HG03135 (cell line): ENCODE data around the gene TIMP2.

Experiments used
- ATAC-seq: cut with Tn5 transposase; IDR thresholded peaks from one replicate; pipeline ENCODE4 v1.9.1; 2021; ENCODE audit warnings: mild to moderate bottlenecking, moderate library complexity; ENCODE audit not compliant: unreplicated experiment

Gene TIMP2

DNA sequence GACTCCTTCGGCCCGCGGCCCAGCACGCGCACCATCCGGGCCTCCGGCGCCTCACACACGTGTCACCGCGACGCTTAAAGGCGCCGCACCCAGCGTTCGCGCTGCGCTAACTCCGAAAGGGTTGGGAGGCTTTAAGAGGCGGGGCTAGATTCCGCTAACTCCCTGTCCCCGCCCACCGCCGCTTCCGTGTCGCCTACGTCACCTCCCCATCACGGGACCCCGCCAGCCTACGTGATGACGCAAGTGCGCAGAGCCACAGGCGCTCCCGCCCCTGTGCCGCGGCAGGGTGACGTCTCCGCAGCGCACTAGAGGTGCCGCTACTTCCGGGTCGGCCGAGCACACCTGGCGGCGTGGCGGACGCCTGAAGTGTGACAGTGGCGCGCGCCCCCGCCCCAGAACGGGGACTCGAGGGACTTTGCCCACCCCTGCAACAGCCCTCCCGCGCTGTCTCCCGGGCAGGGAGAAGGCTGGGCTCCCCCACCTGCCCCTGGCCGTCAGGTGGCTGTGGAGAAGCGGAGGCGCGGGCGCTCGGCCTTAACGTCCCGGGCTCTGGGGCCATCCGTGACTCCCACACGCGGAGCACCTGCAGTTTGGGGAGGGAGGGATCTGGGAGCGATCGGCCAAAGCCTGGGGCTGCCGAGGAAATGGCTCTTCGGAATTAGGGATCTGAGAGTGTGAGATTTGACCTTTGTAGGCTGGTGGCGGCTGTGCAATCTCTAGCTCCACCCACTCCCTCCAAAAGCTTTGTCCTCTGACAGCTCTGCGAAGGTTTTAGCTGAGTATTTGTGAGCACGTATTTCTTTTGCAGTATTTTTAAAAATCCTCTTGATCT is 84.2 kb downstream of the TIMP2 start, which contains the start of gene USP36:
USP36 (minus strand) TSS at position 35 of the 832 bp plus-strand sequence. CDS start 4,451 bp downstream, outside the sequence.
- peak; percentile 82 for ATAC-seq

DNA sequence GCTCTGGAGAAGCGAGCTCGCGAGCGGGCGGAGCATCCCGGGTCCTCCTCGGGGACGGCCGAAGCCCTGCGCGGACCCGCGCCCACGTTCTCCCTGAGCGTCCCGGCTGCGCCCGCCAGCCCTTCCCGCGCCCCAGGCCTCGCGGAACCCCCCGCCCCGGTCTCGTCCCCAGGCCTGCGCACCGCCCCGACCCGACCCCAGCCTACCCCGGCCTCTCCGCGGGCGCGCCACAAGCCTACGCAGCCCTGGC is 84.7 kb downstream of the TIMP2 start:
- no peak for ATAC-seq

DNA sequence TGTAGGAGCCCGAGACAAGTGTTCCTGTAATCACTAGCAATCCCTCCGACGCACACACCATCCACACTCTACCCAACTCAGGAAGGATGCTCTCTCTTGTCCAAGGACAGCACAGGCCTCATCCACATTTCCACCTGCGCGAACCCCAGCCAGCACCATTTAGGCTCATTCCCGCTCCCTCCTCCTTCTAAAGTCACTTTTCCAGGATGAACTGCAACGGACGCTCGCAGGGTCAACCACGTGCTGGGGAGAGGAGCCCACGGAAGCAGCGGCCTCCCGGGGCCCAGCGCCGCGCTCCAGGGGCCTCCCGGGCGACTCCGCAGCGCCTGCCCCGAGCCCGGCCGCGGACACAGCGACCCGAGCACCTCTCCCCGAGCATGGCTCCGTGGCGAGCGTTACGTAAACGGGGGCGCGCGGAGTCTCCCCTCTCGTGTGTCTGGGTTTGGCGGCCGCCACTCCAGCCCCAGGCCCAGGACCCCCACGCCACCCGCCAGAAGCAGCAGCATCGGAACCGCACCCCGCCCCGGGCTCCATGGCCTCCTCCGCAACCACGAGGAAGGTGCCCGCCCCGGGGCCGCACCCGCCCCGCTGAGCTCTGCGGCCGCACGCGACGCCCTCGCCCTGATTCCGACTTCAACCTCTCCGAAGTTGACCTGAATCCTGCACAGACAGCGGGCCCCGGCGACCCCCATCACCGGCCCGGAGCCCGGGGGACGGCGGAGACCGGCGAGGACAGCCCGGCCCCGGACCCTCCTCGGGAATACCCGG is 85.2 kb downstream of the TIMP2 start:
- peak; percentile 26 for ATAC-seq

DNA sequence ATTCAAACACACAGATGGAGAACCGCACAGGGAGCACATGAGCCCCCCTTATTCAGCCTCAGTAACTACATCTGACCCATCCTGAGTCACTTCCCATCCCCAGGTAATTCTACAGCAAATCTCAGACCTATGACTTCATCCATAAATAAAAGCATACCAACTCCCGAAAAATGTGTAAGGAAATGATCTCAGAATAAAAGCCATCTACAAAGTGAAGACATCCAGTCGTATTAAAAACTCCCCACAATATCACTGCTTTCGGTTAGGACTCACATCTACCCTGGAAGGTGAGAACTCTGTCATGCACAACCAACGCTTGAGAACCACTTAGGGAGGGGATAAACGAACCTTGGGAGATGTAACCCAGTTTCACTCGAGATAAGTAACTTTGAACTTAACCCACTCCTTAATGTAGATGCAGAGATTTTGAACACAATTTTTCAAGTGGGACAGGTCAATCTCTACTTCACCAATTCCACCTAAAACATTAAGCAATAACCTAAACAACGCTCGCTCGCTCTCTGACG is 85.9 kb downstream of the TIMP2 start:
- no peak for ATAC-seq

DNA sequence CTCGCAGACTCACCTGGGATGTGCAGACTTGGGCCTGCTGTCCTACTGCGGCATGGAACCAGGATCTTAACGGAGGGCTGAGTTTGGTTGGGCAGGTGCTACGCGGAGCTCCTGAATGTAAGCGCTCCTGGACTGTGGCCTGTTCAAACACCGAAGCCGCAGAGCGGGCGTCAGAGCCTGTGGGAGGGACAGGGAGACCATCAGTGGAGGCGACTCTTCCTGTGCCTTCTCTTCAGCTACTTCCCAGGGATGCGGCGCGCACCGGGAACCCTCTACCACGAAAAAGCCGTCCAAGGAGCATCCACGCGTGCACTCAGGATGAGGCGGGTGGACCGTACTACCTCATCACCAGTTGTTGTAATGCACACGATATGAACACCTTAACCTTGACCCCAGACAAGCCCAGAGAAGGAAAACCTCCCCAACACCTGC is 86.6 kb downstream of the TIMP2 start:
- ATAC-seq, result no peak

DNA sequence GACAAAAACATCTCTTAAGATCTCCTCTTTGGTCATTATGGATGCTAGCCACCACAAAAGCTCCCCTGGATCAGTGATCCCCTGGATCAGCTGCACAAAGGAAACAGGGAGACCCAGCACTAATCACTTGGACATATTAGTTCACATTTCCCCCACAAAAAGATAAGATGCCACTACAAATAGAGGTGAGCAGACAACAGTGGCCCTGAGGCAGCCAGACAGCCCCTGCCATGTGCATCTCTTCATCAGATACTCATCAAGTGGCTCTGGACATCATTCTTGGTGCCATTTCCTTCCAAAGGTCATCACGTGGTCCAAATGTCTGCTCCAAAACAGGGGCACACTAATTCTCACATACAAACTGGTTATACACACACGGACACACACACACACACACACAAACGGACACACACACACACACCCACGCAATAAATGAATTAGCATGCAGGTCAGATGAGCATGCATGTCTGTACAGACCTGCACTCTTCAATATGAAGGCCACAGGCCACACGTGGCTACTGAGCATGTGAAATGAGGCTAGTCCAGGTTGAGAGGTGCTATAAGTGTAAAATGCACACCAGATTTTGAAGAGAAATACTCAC is 88.7 kb downstream of the TIMP2 start:
- ATAC-seq, result no peak

DNA sequence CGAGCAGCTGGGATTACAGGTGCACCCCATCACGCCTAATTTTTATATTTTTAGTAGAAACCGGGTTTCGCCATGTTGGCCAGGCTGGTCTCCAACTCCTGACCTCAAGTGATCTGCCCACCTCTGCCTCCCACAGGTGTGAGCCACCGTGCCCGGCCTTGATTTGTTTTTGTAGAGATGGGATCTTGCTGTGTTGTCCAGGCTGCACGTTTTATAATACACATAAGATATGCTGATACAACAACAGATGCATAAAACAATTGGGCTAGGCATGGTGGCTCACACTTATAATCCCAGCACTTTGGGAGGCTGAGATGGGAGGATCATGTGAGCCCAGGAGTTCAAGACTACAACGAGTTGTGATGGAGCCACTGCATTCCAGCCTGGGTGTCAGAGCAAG is 90.6 kb downstream of the TIMP2 start:
- no peak for ATAC-seq

DNA sequence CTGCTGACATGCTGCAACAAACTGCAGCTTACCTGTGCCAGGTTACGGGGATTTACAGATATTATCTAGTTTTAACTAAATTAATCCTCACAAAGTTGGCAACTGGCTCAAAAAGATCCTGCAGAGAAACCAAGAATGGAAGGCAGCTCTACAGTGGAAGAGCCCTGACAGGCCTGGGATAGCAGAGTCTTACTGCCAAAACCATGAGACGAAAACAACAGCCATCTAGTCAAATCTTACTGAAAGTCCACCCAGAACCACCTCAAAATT is 92.7 kb downstream of the TIMP2 start:
- no peak for ATAC-seq

DNA sequence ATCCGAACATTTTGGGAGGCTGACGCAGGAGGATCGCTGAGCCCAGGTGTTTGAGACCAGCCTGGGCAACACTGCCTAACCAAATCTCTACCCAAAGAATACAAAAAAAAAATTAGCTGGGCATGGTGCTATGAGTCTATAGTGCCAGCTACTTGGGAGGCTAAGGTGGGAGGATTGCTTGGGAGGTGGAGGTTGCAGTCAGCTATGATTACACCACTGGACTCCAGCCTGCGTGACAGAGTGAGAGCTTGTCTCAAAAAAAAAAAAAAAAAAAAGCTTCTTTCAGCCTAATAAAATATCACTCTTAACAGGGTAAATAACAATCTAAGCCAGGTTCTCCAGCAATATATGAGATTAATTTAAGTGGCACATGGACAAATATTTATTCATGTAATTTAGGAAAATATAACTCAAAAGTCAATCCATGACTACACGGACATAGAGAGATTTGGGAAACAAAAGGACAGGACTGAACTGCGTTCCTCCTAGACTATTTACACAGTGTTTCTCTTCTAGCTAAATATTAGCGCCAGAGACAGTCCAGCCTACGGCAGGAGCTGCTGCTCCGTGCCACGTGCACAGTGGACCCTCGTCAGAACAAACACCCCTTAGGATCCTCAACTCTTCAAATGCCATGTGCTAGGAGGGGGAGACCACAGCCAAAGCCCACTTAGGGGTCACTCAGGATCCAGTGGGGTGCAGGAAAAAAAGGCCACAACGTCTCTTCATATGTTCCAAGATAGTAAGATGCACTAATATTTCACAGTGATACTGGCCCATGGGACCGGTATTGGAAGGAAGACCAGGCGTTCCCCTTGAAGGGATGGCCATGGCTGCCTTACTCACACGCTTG is 93.3 kb downstream of the TIMP2 start:
- ATAC-seq, result no peak

DNA sequence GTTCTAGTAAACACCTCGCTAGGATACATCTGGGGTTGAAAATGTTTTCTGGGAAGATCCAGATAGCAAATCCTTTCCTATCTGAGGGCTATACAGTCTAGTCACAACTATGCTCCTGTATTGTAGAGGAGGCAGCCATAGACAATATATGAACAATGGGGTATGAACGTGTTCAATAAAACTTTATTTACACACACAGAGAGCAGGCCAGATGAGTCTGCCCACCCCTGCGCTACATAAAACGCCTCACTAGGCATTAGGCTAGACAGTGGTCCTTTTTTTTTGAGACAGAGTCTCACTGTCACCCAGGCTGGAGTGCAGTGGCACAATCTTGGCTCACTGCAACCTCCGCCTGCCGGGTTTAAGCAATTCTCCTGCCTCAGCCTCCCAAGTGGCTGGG is 95.7 kb downstream of the TIMP2 start:
- ATAC-seq, result no peak

DNA sequence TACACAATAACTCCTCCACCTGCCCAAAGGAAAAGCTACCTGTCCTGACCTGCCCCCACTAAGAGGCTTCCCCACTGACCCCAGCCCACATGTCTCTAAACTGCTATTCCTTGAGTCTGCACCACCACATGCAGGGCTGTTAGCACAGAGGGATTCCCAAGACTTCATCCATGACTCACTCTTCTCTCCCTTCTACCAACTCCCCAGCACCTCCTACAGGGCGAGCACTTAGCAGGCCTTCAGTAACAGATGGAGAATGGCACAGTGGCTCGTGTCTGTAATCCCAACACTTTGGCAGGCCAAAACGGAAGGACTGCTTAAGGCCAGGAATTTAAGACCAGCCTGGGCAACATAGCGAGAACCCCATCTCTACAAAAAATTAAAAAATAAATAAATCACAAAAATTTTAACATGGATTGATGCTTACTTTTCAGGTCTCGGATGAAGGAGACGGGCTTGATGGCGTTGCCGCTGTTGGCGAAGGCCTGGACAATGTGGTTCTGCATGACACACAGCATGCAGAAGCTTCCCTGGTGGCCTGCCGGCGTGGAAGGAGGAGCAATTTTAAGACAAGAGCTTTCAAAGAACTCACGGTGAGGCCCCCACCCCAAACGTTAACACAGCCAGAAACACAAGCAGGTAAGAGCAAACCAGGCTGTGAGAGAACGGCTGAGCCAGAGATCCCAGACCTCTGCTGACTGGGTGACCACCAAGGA is 96.6 kb downstream of the TIMP2 start:
- no peak for ATAC-seq

DNA sequence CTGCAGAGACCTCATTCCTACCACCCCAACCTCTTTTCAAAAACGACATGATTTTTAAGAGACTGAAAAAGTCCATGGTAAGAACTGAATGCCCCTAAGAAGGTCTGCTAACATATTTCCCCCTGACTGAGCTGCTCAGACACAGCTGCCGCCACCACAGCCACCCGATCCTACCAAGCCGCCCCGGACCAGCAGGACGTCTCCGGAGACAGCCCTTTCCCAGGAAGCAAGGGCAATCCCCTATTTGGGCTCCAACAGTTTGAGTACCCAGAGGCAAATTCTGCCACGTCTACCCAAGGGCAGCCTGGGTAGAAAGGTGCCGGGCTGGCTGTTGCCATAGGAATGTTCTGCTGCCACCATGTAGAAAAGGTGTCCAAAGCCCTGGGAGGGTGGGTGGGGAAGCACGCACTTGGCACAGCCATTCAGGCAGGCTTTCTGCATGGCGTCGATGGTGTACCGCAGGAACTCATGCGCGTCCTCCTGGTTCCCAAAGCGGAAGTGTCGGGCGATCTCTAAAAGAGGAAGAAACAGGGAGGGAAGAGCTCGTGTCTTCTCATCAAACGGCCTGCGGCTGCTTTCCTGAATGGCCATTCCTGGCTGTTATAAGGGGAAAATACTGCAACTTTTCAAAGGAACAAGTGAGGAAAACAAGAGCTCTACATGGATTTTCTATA is 98.2 kb downstream of the TIMP2 start:
- ATAC-seq, result no peak

DNA sequence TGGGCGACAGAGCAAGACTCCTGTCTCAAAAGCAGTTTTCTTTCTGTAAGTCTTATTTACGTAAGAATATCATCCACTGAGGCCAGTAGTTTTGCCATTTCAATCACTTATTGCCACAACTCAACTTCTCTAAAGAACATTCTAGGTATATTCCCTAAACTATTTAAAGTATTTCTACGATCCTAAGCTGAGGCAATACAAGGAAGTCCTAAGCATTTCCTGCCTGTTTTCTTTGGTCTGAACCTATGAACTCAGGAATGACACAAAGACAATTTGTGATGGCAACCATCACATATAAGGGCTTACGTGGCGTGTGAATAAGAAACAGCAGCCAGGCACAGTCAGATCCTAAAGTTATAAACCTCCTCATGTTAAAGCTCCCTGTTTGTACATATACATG is 98.8 kb downstream of the TIMP2 start:
- no peak for ATAC-seq

DNA sequence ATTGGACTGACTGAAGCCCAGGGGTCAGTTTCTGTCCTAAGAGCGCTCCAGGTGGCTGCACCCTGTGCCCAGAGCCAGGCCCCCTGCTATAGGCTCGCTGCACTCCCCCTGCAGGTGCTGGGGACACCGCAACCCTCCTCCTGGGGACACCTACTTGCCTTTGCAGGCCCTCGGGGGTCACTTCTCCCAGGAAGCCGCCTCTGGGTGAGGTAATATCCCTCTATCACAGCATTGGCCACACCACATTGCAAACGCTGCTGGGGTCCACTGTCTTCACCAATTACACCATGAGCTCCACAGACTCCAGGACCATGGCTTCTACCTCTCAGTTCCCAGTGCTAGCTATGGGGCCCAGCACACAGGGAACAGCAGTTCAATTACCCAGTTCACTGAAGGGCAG is 99.5 kb downstream of the TIMP2 start:
- ATAC-seq, result no peak

DNA sequence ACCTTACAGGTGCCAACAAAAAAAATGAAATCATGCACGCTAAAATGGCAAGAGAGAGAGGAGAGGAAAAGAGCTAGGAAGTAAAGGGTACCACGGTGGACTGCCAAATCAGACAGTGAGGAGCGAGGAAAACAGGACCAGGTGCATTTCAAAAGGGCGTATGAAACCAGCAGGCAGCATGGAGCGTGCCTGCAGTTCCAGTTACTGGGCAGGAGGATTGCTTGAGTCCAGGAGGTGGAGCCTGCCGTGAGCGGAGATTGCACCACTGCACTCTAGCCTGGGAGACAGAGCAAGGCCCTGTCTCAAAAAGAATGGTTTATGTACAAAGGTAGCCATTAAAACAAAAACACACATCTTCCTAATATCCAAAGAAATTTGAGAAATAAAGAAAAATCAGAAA is 100.9 kb downstream of the TIMP2 start:
- ATAC-seq, result no peak

DNA sequence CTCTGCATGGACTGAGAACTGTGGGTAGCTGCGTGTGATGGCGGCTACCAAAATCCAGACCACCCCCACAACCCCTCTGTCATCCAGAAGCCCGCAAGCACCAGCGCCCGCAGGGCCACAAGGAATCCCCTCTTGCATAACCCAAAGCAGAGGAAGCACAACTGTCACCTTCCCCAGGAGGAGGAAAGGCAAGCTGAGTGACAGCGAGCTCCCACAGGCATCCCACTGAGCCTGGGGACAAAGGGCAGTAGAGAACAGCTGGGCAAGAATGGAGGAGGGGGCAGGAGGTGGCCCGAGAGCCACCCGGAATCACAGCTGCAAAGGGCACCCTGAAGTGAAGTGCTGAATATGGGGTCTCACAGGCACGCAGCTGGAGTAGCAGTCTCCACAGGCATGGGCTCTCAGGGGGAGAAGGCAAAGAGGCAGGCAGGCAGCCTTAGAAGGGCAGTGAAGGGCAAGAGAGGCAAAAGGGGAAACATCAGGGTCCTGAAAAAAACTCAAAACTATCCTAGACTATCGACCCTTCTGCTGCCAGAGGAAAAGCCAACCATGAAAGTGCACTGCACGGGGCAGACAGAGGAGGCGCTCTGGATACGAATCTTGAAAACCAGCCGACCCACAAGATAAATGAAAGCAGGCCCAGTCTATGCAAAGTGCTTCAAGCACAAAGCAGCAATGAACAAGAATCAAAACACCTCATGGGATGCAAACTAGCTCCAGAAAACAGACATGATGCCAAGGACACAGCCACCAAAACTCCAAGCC is 101.7 kb downstream of the TIMP2 start:
- ATAC-seq, result no peak

DNA sequence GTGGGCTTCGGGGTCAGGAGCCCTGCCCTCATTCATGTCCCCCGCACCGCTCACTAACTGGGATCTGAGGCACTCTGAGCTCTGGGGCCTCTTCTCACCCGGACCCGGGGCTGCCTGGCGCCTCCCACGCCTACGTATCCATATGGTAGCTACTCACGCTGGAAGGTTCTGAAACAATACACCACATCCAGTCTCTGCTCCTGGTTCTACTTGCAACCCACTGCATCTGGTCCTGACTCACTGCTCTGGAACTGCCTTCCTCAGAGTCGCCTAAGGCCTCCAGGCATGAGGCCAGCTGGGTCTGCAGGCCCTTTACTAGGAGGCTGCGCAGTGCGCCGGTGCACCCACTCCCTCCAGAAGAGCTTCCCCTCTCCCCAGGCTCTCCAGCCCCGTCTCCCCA is 102.6 kb downstream of the TIMP2 start:
- no peak for ATAC-seq

DNA sequence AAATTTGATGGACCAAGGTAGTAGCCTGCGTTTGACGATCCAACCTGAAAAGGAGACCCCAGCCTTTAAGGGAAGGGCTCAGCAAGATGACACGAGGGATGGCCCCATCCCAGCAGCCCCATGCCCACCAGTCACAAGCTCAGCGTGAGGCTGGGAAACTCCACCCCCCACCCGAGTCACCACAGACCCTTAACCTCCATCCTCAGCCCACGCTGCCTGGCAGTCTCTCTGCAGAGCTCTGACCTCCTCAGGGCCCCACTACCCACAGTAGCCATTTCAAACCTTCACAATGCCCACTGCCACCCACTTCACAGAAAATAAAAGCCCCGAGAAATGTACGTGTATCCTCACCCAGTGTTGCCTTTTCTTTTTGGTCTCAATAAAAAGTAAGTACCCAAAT is 103.2 kb downstream of the TIMP2 start:
- ATAC-seq, result no peak

DNA sequence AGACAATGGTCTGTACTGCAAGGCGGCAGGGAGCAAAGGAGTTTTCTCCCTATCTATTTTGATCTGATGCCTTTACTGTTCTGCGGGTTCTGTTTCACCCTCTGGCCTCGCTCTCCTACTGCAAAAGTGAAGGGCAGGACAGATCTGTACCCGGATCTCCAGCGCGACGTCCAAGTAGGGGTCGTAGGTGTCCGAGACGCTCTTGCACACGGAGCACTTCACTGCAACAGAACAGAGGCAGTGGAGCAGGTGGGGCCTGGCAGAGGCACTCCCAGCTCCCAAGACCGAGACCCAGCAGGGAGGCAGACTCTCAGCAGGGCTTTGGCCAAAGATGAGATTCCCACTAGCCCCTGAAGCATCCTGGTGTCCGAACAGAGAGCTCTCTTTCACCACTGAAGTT is 104.3 kb downstream of the TIMP2 start:
- ATAC-seq, result no peak
